GM23338 (cell line): ENCODE measurements around the gene PDGFRB.

ENCODE experiments used
- EZH2 ChIP-seq: fragments of 200-600 bp; sonication (generic); IDR thresholded peaks from one replicate; pipeline ENCODE4 v1.8.0; 2017; ENCODE audit warnings: antibody characterized with exemption, mild to moderate bottlenecking, low read depth; ENCODE audit not compliant: unreplicated experiment
- TF ChIP-seq, protein P1 (sequence below), 2 experiments: fragments of 200-600 bp in 1 of 2; sonication (generic) in 1 of 2; conservative IDR thresholded peaks; 2 replicates each; pipeline versions ENCODE4 v1.5.1 to v1.6.1; 2016 to 2017; ENCODE audit warnings: antibody characterized with exemption in 2 of 2, low read depth in 2 of 2, mild to moderate bottlenecking in 2 of 2, moderate library complexity in 1 of 2
- TF ChIP-seq, protein P2 (sequence below): IDR thresholded peaks from one replicate; pipeline ENCODE4 v1.6.1; 2018; ENCODE audit warnings: antibody characterized with exemption; ENCODE audit not compliant: unreplicated experiment

- TF ChIP-seq, protein P1, sequence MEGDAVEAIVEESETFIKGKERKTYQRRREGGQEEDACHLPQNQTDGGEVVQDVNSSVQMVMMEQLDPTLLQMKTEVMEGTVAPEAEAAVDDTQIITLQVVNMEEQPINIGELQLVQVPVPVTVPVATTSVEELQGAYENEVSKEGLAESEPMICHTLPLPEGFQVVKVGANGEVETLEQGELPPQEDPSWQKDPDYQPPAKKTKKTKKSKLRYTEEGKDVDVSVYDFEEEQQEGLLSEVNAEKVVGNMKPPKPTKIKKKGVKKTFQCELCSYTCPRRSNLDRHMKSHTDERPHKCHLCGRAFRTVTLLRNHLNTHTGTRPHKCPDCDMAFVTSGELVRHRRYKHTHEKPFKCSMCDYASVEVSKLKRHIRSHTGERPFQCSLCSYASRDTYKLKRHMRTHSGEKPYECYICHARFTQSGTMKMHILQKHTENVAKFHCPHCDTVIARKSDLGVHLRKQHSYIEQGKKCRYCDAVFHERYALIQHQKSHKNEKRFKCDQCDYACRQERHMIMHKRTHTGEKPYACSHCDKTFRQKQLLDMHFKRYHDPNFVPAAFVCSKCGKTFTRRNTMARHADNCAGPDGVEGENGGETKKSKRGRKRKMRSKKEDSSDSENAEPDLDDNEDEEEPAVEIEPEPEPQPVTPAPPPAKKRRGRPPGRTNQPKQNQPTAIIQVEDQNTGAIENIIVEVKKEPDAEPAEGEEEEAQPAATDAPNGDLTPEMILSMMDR (conservative IDR thresholded peaks at IDR 0.05; ENCODE audit: low read depth in 2 of 2): no peak
- TF ChIP-seq, protein P2, sequence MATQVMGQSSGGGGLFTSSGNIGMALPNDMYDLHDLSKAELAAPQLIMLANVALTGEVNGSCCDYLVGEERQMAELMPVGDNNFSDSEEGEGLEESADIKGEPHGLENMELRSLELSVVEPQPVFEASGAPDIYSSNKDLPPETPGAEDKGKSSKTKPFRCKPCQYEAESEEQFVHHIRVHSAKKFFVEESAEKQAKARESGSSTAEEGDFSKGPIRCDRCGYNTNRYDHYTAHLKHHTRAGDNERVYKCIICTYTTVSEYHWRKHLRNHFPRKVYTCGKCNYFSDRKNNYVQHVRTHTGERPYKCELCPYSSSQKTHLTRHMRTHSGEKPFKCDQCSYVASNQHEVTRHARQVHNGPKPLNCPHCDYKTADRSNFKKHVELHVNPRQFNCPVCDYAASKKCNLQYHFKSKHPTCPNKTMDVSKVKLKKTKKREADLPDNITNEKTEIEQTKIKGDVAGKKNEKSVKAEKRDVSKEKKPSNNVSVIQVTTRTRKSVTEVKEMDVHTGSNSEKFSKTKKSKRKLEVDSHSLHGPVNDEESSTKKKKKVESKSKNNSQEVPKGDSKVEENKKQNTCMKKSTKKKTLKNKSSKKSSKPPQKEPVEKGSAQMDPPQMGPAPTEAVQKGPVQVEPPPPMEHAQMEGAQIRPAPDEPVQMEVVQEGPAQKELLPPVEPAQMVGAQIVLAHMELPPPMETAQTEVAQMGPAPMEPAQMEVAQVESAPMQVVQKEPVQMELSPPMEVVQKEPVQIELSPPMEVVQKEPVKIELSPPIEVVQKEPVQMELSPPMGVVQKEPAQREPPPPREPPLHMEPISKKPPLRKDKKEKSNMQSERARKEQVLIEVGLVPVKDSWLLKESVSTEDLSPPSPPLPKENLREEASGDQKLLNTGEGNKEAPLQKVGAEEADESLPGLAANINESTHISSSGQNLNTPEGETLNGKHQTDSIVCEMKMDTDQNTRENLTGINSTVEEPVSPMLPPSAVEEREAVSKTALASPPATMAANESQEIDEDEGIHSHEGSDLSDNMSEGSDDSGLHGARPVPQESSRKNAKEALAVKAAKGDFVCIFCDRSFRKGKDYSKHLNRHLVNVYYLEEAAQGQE: no peak
- TF ChIP-seq EZH2: no peak
These were observed 32.1 kb downstream of the PDGFRB start for GRCh38 chr5:150123542-150123941.
